K562 (cell line): Measurements from ENCODE around the gene GLE1. TPM values are rescaled to one million over a fixed set of nuclear protein-coding genes. Genes with fewer than 3 reads are reported as not detected.

Experiments
- CAMTA2 ChIP-seq: fragments of 250-450 bp; sonication (Bioruptor Pico); conservative IDR thresholded peaks from 2 replicates; pipeline ENCODE4 v1.5.1; 2022
- CHD1 ChIP-seq: fragments of 200-600 bp; sonication (generic); IDR thresholded peaks from one replicate; pipeline ENCODE4 v1.6.1; 2012; ENCODE audit warnings: mild to moderate bottlenecking, moderate library complexity, low read length, inconsistent platforms
- FOXK2 ChIP-seq, 2 experiments: fragments of 450-650 bp; IDR thresholded peaks in 1 of 2; conservative IDR thresholded peaks in 1 of 2; 2 replicates each; pipeline ENCODE4 v1.6.1; 2016; ENCODE audit warnings: low read depth in 2 of 2, mild to moderate bottlenecking in 1 of 2
- GTF3C2 ChIP-seq: IDR thresholded peaks from 3 replicates; pipeline ENCODE4 v1.6.1; 2011; ENCODE audit warnings: borderline replicate concordance, mild to moderate bottlenecking, moderate library complexity; ENCODE audit not compliant: insufficient read length; ENCODE audit errors: extremely low read depth
- HCFC1 ChIP-seq: IDR thresholded peaks from 2 replicates; pipeline ENCODE4 v1.6.1; 2012; ENCODE audit warnings: low read depth, low read length, improper control_type of control experiment
- HNRNPK ChIP-seq: fragments of 200-400 bp; formaldehyde crosslinking; IDR thresholded peaks from one replicate; pipeline ENCODE4 v1.6.1; 2018; ENCODE audit warnings: mild to moderate bottlenecking, low read depth, low read length; ENCODE audit not compliant: poor library complexity, severe bottlenecking
- IRF2 ChIP-seq: sonication (generic); formaldehyde crosslinking; IDR thresholded peaks from 2 replicates; pipeline ENCODE4 v1.8.1; 2022; ENCODE audit warnings: mild to moderate bottlenecking, missing genetic modification reagents
- KLF16 ChIP-seq: IDR thresholded peaks from 2 replicates; pipeline ENCODE4 v1.6.1; 2016; ENCODE audit warnings: antibody characterized with exemption
- L3MBTL2 ChIP-seq: fragments of 450-650 bp; IDR thresholded peaks from 2 replicates; pipeline ENCODE4 v1.6.1; 2016; ENCODE audit warnings: mild to moderate bottlenecking, moderate library complexity
- RAD21 ChIP-seq, 2 experiments: fragments of 250-450 bp in 1 of 2; fragments of 450-650 bp in 1 of 2; sonication (Bioruptor Pico) in 1 of 2; formaldehyde crosslinking in 1 of 2; IDR thresholded peaks in 1 of 2; conservative IDR thresholded peaks in 1 of 2; 2 replicates each; pipeline versions ENCODE4 v1.4.0 to v1.8.0; 2020 to 2022; ENCODE audit warnings: mild to moderate bottlenecking in 2 of 2, moderate library complexity in 1 of 2
- RNF2 ChIP-seq: sonication (generic); IDR thresholded peaks from 2 replicates; pipeline ENCODE4 v1.6.1; 2016
- SETDB1 ChIP-seq: IDR thresholded peaks from one replicate; pipeline ENCODE4 v1.6.1; 2012; ENCODE audit warnings: low read length, control low read depth, inconsistent platforms
- SPI1 ChIP-seq: IDR thresholded peaks from 2 replicates; pipeline ENCODE4 v1.6.1; 2011; ENCODE audit warnings: low read depth, low read length, control low read depth, borderline replicate concordance
- TEAD2 ChIP-seq: fragments of 450-650 bp; IDR thresholded peaks from 2 replicates; pipeline ENCODE4 v1.6.1; 2016; ENCODE audit warnings: missing genetic modification characterization, control low read depth, missing compliant biosample characterization
- YBX1 ChIP-seq: fragments of 450-650 bp; IDR thresholded peaks from 2 replicates; pipeline ENCODE4 v1.7.1; 2016; ENCODE audit warnings: mild to moderate bottlenecking
- ZKSCAN8 ChIP-seq: fragments of 200-800 bp; sonication (Bioruptor generic); IDR thresholded peaks from 2 replicates; pipeline ENCODE4 v1.6.1; 2016; ENCODE audit warnings: missing genetic modification characterization, missing compliant biosample characterization
- ZNF184 ChIP-seq: sonication (generic); formaldehyde crosslinking; IDR thresholded peaks from 2 replicates; pipeline ENCODE4 v1.5.0; 2020; ENCODE audit warnings: missing genetic modification reagents
- ZNF24 ChIP-seq: fragments of 450-650 bp; IDR thresholded peaks from 2 replicates; pipeline ENCODE4 v1.6.1; 2016
- polyA plus RNA-seq, 8 experiments: library from polyadenylated mRNA; depleted of rRNA in 4 of 8; stranded (reverse) in 5 of 8; unstranded in 3 of 8; fragments of >200 nt; fragmentation: Nextera tagmentation in 2 of 8; fragmentation: Illumina TruSeq in 1 of 8; extraction: Ambion mirVana in 2 of 8; extraction: Trizol in 1 of 8; gene quantifications; 2 replicates each; pipeline versions ENCODE4 v1.2.1 to v1.2.3, GENCODE V29; 2011 to 2014; ENCODE audit warnings: inconsistent platforms in 1 of 8, missing spikeins in 1 of 8
- total RNA-seq, 7 experiments: library from RNA; depleted of rRNA in 6 of 7; stranded (reverse); fragments of >200 nt in 6 of 7; fragmentation: Illumina TruSeq in 2 of 7; extraction: Trizol in 2 of 7; gene quantifications; 2 replicates each; pipeline versions ENCODE4 v1.2.1 to v1.2.3, GENCODE V29; 2011 to 2021; ENCODE audit warnings: low replicate concordance in 1 of 7
- TF ChIP-seq, protein P1 (sequence below), 2 experiments: fragments of 450-650 bp in 1 of 2; sonication (generic) in 1 of 2; formaldehyde crosslinking in 1 of 2; IDR thresholded peaks in 1 of 2; conservative IDR thresholded peaks in 1 of 2; 2 replicates each; pipeline versions ENCODE4 v1.6.1 to v1.8.1; 2016 to 2023; ENCODE audit warnings: mild to moderate bottlenecking in 2 of 2, moderate library complexity in 2 of 2, inconsistent platforms in 1 of 2, missing genetic modification reagents in 1 of 2
- TF ChIP-seq, protein P2 (sequence below): fragments of 250-450 bp; sonication (Bioruptor Pico); IDR thresholded peaks from 2 replicates; pipeline ENCODE4 v1.9.0; 2021; ENCODE audit warnings: mild to moderate bottlenecking
- TF ChIP-seq, protein P3 (sequence below): fragments of 250-450 bp; sonication (Bioruptor Pico); IDR thresholded peaks from 2 replicates; pipeline ENCODE4 v1.6.1; 2021; ENCODE audit warnings: mild to moderate bottlenecking

GLE1 gene
- total and polyA plus RNA-seq, 9 of the 15 experiments (the other 6 are each of a cell fraction or from before 2014, with no cell fraction given) = 15.9 to 44.8 (median 37.6) TPM

DNA sequence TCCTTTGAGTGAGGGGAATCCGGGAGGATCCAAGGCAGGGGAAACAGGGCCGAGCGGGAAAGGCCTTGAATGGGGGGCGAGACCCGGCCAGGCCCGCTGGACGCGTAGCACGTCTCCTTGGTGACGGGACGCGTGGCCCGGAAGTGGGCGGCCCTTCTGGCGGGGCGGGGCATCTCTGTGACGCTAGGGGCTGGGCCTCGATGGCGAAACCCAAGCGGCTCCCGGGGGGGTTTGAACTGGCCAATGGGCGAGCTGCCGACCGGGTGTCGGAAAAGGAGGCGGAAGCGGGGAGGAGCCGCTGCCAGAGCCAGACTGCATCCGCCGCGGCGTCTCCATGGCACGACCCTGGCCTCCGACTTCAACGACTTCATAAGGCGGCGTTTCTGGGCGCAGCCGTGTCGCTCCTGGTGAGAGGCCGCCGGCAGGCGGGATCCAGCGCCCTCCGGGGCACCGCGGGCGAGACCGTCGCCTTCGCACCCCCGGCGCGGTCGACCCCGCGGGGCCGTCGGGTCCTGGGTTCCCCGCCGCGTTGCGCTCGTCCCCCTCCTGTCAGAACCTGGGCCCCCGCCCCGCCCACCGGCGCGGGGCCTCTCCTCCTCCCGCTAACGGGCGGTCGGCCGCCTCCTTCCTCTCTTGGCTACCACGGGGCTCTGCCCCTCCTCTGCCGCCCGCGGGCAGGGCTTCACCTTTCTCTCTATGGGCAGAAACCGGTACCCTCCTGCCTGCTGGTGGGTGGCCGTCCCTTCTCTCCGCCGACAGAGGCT, 48.5 kb upstream of the GLE1 start, which contains the start of gene ODF2 (continued):
- TF ChIP-seq KLF16 (no peak), YBX1 (no peak), IRF2 (CRISPR knock-in tag) (no peak), HCFC1 (no peak), ZKSCAN8 (no peak), HNRNPK (no peak), GTF3C2 (no peak), ZNF184 (no peak), L3MBTL2 (no peak; the same call in 1 of the 2 replicates), TEAD2 (tag) (no peak), RAD21 (CRISPR knock-in tag; conservative IDR thresholded peaks at IDR 0.05 in 1 of 2, IDR thresholded peaks at IDR 0.05 in 1 of 2) (no peak), ZNF24 (0 out of 2 replicates have a peak, but pooled peaks have one; percentile 26), FOXK2 (conservative IDR thresholded peaks at IDR 0.05 in 1 of 2, IDR thresholded peaks at IDR 0.05 in 1 of 2; ENCODE audit: low read depth in 2 of 2) (peak in 1 of 2 experiments; percentile 44; a peak in 3 of 4 replicates), RNF2 (no peak), CAMTA2 (CRISPR knock-in tag) (no peak), SPI1 (no peak), CHD1 (no peak), SETDB1 (no peak)
- TF ChIP-seq, protein P1, sequence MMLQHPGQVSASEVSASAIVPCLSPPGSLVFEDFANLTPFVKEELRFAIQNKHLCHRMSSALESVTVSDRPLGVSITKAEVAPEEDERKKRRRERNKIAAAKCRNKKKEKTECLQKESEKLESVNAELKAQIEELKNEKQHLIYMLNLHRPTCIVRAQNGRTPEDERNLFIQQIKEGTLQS (IDR thresholded peaks at IDR 0.05) = 0 out of 2 replicates have a peak, but pooled peaks have one; percentile 27
- TF ChIP-seq, protein P1 (CRISPR knock-in tag; conservative IDR thresholded peaks at IDR 0.05) = no peak
- TF ChIP-seq, protein P2, sequence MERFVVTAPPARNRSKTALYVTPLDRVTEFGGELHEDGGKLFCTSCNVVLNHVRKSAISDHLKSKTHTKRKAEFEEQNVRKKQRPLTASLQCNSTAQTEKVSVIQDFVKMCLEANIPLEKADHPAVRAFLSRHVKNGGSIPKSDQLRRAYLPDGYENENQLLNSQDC (CRISPR knock-in tag) = no peak
- TF ChIP-seq, protein P3, sequence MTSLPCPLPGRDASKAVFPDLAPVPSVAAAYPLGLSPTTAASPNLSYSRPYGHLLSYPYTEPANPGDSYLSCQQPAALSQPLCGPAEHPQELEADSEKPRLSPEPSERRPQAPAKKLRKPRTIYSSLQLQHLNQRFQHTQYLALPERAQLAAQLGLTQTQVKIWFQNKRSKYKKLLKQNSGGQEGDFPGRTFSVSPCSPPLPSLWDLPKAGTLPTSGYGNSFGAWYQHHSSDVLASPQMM (CRISPR knock-in tag) = no peak
